M059J (cell line): ENCODE data around the gene MLPH. TPM values are rescaled to one million over a fixed set of nuclear protein-coding genes. Genes with fewer than 3 reads are reported as not detected.

Experiments
- DNase-seq: peaks from one replicate; pipeline ENCODE4 v3.0.0-alpha.2; 2012; ENCODE audit warnings: low read depth
- total RNA-seq: library from RNA; depleted of rRNA; stranded (reverse); fragments of >200 nt; shearing (Covaris generic); gene quantifications from 2 replicates; pipeline ENCODE4 v1.2.3, GENCODE V29; 2014

Gene MLPH
- total RNA-seq, 1 experiment from 2014 or later: 68.8 TPM

- DNase-seq: no peak
Observed at GRCh38 chr2:237478979-237479378, 8.1 kb upstream of the MLPH start.

- DNase-seq: no peak
Observed at GRCh38 chr2:237479747-237480146, 7.3 kb upstream of the MLPH start.

- no peak for DNase-seq
Observed at GRCh38 chr2:237480556-237480955, 6.5 kb upstream of the MLPH start.

GRCh38 chr2:237480988-237481525 lies 6.0 kb upstream of the MLPH start:
- no peak for DNase-seq

GRCh38 chr2:237482485-237482884 lies 4.6 kb upstream of the MLPH start:
- no peak for DNase-seq

GRCh38 chr2:237483018-237483731 lies 3.9 kb upstream of the MLPH start:
- DNase-seq: peak; percentile 84

GRCh38 chr2:237485304-237485703 lies 1.7 kb upstream of the MLPH start:
- DNase-seq: peak; percentile 32

GRCh38 chr2:237485844-237486243 lies 1.2 kb upstream of the MLPH start:
- DNase-seq: no peak

GRCh38 chr2:237486334-237486818 lies 675 bp upstream of the MLPH start:
- DNase-seq: peak; percentile 39

- DNase-seq: peak; percentile 50
Observed at GRCh38 chr2:237487496-237487895, 445 bp downstream of the MLPH start.

GRCh38 chr2:237488295-237488694 lies 1.2 kb downstream of the MLPH start:
- DNase-seq: peak; percentile 35

GRCh38 chr2:237488901-237489860 lies 2.1 kb downstream of the MLPH start:
- peak; percentile 88 for DNase-seq

GRCh38 chr2:237490009-237490711 lies 3.1 kb downstream of the MLPH start:
- DNase-seq: no peak

- DNase-seq: no peak
Observed at GRCh38 chr2:237490795-237491194, 3.7 kb downstream of the MLPH start.

- no peak for DNase-seq
Observed at GRCh38 chr2:237491515-237492118, 4.6 kb downstream of the MLPH start.

GRCh38 chr2:237492137-237492890 lies 5.3 kb downstream of the MLPH start:
- no peak for DNase-seq

- DNase-seq: no peak
Observed at GRCh38 chr2:237494066-237494465, 7.0 kb downstream of the MLPH start.

GRCh38 chr2:237495521-237496117 lies 8.6 kb downstream of the MLPH start:
- no peak for DNase-seq

GRCh38 chr2:237496428-237496827 lies 9.4 kb downstream of the MLPH start:
- no peak for DNase-seq
